GM20000 (cell line): Measurements from ENCODE around the gene TMEM240.
"Not testable (repeated sequence)": the region's sequence is repeated elsewhere in the genome, so short reads cannot be mapped to it uniquely, and the experiment has no call there.

Experiments
- DNase-seq: peaks from one replicate; pipeline ENCODE4 v3.0.0; 2012; ENCODE audit warnings: low spot score
- TF ChIP-seq, protein P1 (sequence below): IDR thresholded peaks from 2 replicates; pipeline ENCODE4 v1.5.1; 2012; ENCODE audit warnings: mild to moderate bottlenecking, control low read depth; ENCODE audit errors: extremely low read depth, missing control alignments

Gene TMEM240

DNA sequence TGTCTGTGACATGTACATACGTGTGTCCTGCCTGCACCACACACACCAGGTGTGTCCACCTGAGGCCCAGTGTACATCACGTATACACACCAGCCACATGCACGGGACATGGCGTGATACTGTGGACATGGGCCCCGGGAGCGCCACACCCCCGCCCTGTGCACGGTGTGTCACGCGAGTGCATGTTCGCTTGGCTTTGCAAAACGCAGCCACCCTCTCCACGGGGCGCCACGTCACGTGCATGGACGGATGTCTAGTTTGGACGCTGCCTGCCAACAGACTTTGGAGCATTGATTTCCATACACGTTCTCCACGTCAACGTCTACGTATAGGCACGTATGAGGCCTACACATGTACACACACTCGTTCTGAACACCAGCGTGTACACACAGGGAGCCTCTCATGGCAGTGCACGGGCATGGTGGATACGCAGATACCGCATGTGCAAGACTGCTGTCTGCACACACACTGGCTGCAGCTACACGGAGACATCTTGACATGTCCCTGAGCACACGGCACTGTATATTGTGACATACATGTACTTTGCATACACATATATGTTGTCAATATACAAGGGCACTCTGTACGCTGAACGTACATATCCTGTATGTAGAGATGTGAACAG is 2.7 kb downstream of the TMEM240 start:
- TF ChIP-seq, protein P1, sequence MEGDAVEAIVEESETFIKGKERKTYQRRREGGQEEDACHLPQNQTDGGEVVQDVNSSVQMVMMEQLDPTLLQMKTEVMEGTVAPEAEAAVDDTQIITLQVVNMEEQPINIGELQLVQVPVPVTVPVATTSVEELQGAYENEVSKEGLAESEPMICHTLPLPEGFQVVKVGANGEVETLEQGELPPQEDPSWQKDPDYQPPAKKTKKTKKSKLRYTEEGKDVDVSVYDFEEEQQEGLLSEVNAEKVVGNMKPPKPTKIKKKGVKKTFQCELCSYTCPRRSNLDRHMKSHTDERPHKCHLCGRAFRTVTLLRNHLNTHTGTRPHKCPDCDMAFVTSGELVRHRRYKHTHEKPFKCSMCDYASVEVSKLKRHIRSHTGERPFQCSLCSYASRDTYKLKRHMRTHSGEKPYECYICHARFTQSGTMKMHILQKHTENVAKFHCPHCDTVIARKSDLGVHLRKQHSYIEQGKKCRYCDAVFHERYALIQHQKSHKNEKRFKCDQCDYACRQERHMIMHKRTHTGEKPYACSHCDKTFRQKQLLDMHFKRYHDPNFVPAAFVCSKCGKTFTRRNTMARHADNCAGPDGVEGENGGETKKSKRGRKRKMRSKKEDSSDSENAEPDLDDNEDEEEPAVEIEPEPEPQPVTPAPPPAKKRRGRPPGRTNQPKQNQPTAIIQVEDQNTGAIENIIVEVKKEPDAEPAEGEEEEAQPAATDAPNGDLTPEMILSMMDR, result no peak
- DNase-seq, result peak; percentile 39

DNA sequence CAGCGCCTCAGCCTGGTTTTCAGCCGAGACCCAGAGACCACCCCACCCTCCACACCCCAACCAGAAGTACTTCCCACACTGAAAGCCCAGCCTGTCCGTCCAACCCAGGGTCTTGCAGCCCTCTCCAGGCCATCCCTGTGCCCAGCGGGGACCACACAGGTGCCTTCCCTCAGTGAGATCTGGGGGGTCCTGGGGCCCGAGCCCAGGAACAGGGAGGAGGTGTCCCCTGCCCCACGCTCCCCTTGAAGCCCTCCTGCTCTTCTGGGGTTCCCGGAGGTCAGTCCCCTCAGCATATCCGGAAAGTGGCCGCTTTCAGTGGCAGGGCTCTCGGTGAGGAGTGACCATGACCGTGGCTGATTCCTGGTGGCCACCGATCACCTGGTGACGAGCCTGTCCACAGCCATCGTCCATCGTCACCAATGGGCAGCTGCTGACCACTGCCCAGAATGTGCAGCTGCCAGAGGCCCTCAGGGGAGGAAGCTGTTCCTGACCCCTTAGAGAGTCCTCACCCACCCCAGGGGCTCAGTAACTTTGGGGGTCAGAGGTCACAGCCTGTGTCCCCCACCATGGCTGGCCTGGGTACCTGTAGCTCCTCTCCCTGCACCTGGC is 3.4 kb downstream of the TMEM240 start:
- peak; percentile 24 for DNase-seq
- TF ChIP-seq, protein P1, result no peak

DNA sequence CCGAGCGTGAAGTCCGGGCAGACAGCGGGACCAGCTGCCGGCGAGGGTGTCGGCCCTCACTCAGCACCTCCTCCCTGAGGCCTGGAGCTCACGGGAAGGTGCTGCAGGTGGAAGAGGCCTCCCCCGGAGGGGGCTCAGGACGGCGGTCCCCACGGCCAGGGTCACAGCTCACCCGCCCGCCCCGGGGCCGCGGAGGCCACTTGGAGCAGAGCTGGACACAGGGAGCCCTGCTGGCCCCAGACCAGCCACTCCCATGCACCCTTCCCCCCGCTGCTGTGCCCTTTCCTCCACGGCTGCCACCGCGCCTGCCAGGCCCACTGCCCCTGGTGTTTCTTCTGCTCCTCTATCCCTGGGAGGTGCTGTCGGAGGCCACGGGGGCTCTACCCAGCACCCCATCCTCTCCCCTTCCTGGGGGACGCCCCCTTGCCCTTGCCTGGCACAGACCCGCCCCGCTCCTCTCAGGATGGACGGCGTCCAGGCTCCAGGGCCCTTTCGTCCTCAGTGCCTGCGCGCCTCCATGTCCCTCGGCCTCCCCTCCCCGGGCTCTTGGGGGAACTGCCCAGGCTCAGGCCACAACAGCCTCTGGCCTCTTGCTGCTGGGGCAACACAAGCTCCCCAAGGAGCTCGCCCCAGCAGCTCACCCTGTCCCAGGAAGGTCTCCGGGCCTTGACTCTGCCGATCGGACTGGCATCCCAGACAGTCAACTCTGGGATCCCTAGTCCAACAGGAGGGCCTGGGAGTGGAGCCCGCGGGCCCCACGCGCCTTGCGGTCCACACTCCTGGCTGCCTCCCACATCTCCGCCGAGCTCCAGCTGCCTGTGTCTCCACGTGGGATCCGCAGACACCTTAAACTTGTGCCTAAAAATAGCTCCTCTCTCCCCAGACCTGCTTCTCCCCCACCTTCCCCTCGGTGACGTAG is 4.1 kb downstream of the TMEM240 start:
- DNase-seq, result peak; percentile 41
- TF ChIP-seq, protein P1, result no peak

DNA sequence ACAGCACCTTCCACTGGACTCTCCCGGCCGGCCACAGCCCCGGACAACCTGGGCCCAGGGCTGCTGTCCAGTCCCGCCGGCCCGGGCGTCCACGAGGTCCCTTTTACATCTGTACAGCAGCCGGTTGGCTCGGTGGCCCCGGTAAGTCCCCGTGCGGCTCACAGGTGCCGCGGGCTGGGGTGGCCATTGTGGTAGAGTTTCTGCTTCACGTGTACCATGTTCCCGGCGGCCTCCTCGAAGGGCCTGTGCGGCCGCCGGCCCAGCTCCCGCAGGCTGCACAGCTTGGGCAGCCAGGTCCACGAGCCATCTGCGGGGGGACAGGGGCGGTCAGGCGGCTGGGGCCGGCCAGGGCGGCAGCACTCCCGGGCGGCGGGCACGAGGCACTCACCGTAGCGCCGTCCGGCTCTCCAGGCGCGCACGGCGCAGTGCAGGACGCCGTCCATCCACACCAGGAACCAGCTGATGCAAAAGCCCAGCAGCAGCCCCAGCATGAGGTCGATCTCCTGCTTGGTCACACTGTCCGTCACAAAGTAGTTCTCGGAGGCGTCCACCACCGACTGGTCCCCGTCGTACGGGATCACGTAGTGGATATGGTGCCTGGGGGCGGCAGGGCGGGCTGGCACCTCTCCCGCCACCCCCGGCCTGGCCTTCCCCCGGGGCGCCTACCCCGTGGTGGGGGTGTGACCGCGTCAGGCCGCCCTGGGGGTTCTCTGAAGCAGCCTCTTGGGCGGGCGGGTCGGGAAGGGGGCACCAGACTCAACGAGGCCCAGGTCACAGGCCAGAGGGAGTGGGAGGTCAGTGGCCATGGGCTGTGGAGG is 5.0 kb downstream of the TMEM240 start:
- TF ChIP-seq, protein P1, result no peak
- DNase-seq, result peak; percentile 38

DNA sequence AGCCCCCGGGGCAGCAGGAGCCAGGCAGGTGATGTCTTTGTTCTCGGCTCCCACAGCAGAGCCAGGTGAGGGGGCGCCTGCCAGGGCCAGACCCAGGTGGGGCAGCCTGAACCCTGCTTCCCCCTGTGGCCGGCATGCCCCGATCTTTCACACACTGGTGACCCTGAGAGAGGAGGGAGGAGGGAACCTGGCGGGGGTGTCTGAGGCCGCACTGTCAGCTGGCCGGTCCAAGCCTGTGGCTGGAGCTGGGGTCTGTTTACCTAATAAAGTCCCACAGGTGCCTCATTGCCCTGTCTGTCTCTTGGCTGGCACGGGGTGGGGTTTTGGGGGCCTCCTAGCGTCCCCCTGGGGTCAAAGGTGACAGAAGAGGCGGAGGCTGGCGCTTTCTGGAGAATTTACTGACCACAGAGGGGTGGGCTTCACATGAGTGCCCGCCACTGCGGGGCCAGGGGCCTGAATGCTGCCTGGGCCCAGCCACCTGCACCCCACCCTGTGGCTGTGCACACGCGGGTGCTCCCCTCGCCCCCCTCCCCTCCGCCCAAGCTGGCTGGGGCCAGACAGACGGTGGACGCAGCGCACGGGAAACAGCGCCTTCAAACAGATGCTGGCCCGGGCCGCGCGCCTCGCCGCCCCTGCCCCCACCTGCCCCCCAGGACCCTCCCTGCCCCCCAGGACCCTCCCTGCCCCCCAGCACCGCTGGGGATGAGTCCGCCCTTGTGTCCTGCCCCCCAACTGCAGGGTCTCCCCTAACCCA is 5.8 kb downstream of the TMEM240 start:
- TF ChIP-seq, protein P1, result no peak
- DNase-seq, result peak; percentile 26

DNA sequence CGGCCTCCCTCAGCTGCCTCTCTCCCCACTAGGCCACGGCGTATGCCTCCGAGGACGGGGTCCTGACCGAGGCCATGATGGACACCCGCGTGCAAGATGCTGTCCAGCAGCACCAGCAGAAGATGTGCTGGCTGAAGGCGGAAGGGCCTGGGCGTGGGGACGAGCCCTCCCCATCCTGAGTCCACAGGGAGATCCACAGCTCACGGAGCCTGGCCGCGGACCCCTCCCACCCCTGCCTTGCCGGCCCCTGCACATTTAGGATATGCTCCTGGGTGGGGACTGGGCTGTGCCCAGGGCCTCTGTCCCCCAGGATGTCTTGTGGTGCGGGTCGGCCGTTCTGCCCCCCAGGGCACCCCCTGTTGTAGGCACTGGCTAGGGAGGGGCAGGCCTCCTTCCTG is 6.5 kb downstream of the TMEM240 start:
- not testable (repeated sequence) for DNase-seq

DNA sequence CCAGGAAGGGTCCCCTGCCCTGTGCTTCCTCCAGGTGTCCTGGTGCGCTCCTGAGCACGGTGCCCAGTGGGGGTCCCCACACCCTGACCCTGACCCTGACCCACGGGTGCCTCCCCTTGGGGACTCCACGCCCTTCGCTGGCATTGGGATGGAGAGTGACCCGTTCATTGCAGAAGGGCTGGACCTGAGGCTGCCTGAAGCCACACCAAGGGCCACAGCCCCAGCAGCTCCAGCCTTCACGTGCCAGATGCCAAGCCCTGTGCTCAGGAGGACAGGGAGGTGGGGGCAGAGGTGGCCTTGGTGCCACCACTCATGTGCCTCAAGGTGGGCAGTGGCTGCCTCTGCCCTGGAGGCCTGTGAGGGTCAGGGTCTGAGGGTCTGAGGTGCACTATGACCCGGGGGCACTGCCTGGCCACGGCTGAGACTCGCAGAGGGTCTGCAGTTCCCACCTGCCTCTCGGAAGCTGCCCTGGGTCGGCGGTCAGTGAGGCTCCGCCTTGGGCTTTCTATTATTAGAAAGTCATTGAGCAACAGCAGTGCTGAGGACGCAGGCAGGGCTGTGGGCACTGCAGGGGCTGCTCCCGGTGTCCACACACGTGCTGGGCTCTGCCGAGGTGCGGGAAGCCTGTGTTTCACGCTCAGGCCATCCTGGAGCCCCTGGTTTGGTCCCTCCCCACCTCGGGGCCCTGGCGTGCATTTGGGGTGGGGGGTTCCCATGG is 7.1 kb downstream of the TMEM240 start:
- not testable (repeated sequence) for DNase-seq
